GM12891 (cell line): ENCODE data around the gene STXBP4.

Source experiments
- DNase-seq: peaks from one replicate; pipeline ENCODE4 v3.0.0; 2011; ENCODE audit warnings: low spot score; ENCODE audit not compliant: insufficient read length
- FAIRE-seq: peaks from 2 replicates; lab custom pipeline; 2011; peaks lifted over from hg19 to GRCh38; lab: Jason Lieb, UNC
- PAX5 ChIP-seq: IDR thresholded peaks from 2 replicates; pipeline ENCODE4 v1.6.1; 2011; ENCODE audit warnings: low read length, moderate library complexity, mild to moderate bottlenecking; ENCODE audit not compliant: insufficient read depth, severe bottlenecking
- POLR2A ChIP-seq: IDR thresholded peaks from 2 replicates; pipeline ENCODE4 v1.6.1; 2011; ENCODE audit warnings: low read depth, low read length, control low read depth
- POLR2AphosphoS5 ChIP-seq: IDR thresholded peaks from 2 replicates; pipeline ENCODE4 v1.6.1; 2011; ENCODE audit warnings: low read depth, low read length, control low read depth
- POU2F2 ChIP-seq: IDR thresholded peaks from 2 replicates; pipeline ENCODE4 v1.6.1; 2011; ENCODE audit warnings: low read depth, mild to moderate bottlenecking, control low read depth, low read length, moderate library complexity
- SPI1 ChIP-seq: IDR thresholded peaks from 2 replicates; pipeline ENCODE4 v1.6.1; 2011; ENCODE audit warnings: low read depth, low read length, control low read depth
- TAF1 ChIP-seq: IDR thresholded peaks from 2 replicates; pipeline ENCODE4 v1.6.1; 2011; ENCODE audit warnings: low read depth, low read length, control low read depth

Gene STXBP4

GRCh38 chr17:54980375-54980774 lies 11.8 kb downstream of the STXBP4 start:
- FAIRE-seq, result no peak
- no peak for DNase-seq
- TF ChIP-seq PAX5, result no peak
- no peak for TF ChIP-seq POLR2A
- TF ChIP-seq POU2F2, result no peak
- TF ChIP-seq SPI1, result no peak
- TF ChIP-seq POLR2AphosphoS5, result no peak
- TF ChIP-seq TAF1, result no peak

GRCh38 chr17:54982399-54982798 lies 13.8 kb downstream of the STXBP4 start:
- FAIRE-seq, result no peak
- no peak for TF ChIP-seq POU2F2
- no peak for TF ChIP-seq POLR2A
- no peak for TF ChIP-seq PAX5
- no peak for TF ChIP-seq POLR2AphosphoS5
- TF ChIP-seq TAF1, result no peak
- TF ChIP-seq SPI1, result no peak
- DNase-seq, result no peak

- DNase-seq (no peak), FAIRE-seq (no peak)
- peak; percentile 62 for TF ChIP-seq SPI1
- no peak for TF ChIP-seq TAF1
Measured at GRCh38 chr17:54983260-54983659, 14.7 kb downstream of the STXBP4 start.

- DNase-seq (no peak), FAIRE-seq (no peak)
- TF ChIP-seq PAX5 (no peak), POU2F2 (no peak), SPI1 (no peak), POLR2AphosphoS5 (no peak), TAF1 (no peak), POLR2A (no peak)
Measured at GRCh38 chr17:54985476-54985875, 16.9 kb downstream of the STXBP4 start.

GRCh38 chr17:54990118-54990517 lies 21.6 kb downstream of the STXBP4 start:
- FAIRE-seq (no peak), DNase-seq (no peak)
- TF ChIP-seq TAF1, result no peak
- TF ChIP-seq POU2F2, result no peak
- TF ChIP-seq SPI1, result no peak
- no peak for TF ChIP-seq POLR2AphosphoS5
- no peak for TF ChIP-seq POLR2A

GRCh38 chr17:54991567-54991966 lies 23.0 kb downstream of the STXBP4 start:
- no peak for TF ChIP-seq POLR2AphosphoS5
- no peak for TF ChIP-seq TAF1
- no peak for TF ChIP-seq PAX5
- no peak for TF ChIP-seq POLR2A
- no peak for TF ChIP-seq SPI1
- TF ChIP-seq POU2F2, result no peak
- no peak for DNase-seq
- no peak for FAIRE-seq

GRCh38 chr17:54992797-54993639 lies 24.5 kb downstream of the STXBP4 start:
- FAIRE-seq, result peak; percentile 40
- TF ChIP-seq SPI1 (no peak), POLR2A (no peak), POLR2AphosphoS5 (no peak), POU2F2 (no peak), PAX5 (no peak), TAF1 (no peak)
- no peak for DNase-seq

GRCh38 chr17:54996441-54996840 lies 27.9 kb downstream of the STXBP4 start:
- DNase-seq (no peak), FAIRE-seq (no peak)
- TF ChIP-seq POLR2AphosphoS5, result no peak

GRCh38 chr17:55002458-55002857 lies 33.9 kb downstream of the STXBP4 start:
- TF ChIP-seq SPI1 (no peak), POLR2A (no peak), POU2F2 (no peak), PAX5 (no peak)
- FAIRE-seq (no peak), DNase-seq (no peak)

GRCh38 chr17:55004484-55004883 lies 35.9 kb downstream of the STXBP4 start:
- FAIRE-seq, result no peak
- no peak for TF ChIP-seq POLR2AphosphoS5
- no peak for TF ChIP-seq POLR2A
- TF ChIP-seq POU2F2, result no peak
- no peak for TF ChIP-seq TAF1
- TF ChIP-seq PAX5, result no peak
- no peak for DNase-seq
